ENCODE measurements around the gene ACOT11.
"Not testable (repeated sequence)": the region's sequence is repeated elsewhere in the genome, so short reads cannot be mapped to it uniquely, and the experiment has no call there.

The ACOT11 gene

GRCh38 chr1:54636461-54637446 lies 88.7 kb downstream of the ACOT11 start:
- H3K9me3 ChIP-seq (ENCODE audit: insufficient read depth, low read length, severe bottlenecking); H3K4me1 ChIP-seq (ENCODE audit: insufficient read depth, low read length); H3K79me2 ChIP-seq (ENCODE audit: insufficient read depth, low read length); H2AFZ ChIP-seq (ENCODE audit: low read depth, low read length); H3K4me3 ChIP-seq (ENCODE audit: low read depth in 1 of 2, low read length in 2 of 2); H4K20me1 ChIP-seq (ENCODE audit: insufficient read depth, low read length); DNase-seq; H3K9ac ChIP-seq (ENCODE audit: low read depth, low read length); H3K36me3 ChIP-seq (ENCODE audit: insufficient read depth, low read length); H3K27me3 ChIP-seq (ENCODE audit: insufficient read depth, low read length, poor library complexity); H3K27ac ChIP-seq (ENCODE audit: low read length); ATAC-seq (ENCODE audit: insufficient read depth, low read depth); H3K4me2 ChIP-seq (ENCODE audit: insufficient read depth, low read length): not testable (repeated sequence)

DNA sequence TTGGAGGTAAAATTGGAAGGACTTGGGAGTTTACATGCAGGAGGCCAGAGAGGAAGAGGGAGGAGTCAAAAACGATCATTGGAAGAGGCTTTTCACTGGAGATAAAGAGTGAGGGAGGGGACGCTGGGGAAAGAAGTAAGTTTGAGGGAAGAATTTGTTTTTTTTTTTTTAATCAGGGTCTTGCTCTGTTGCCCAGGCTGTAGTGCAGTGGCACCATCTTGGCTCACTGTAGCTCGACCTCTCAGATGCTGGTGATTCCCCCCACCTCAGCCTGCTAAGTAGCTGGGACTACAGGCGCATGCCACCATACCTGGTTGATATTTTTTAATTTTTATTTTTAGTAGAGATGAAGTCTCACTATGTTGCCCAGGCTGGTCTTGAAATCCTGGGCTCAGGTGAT lies 92.3 kb downstream of the ACOT11 start:
- ATAC-seq (ENCODE audit: insufficient read depth, low read depth) (no peak), DNase-seq (no peak)
- no peak overlapping the region for H3K4me3 ChIP-seq (ENCODE audit: low read depth in 1 of 2, low read length in 2 of 2)
- H3K36me3 ChIP-seq (ENCODE audit: insufficient read depth, low read length): no peaks in the 10 kb centered on the region
- no peak for TF ChIP-seq EZH2 (IDR thresholded peaks at IDR 0.05; ENCODE audit: borderline replicate concordance, low read depth, low read length, severe bottlenecking)
- TF ChIP-seq, protein P1, sequence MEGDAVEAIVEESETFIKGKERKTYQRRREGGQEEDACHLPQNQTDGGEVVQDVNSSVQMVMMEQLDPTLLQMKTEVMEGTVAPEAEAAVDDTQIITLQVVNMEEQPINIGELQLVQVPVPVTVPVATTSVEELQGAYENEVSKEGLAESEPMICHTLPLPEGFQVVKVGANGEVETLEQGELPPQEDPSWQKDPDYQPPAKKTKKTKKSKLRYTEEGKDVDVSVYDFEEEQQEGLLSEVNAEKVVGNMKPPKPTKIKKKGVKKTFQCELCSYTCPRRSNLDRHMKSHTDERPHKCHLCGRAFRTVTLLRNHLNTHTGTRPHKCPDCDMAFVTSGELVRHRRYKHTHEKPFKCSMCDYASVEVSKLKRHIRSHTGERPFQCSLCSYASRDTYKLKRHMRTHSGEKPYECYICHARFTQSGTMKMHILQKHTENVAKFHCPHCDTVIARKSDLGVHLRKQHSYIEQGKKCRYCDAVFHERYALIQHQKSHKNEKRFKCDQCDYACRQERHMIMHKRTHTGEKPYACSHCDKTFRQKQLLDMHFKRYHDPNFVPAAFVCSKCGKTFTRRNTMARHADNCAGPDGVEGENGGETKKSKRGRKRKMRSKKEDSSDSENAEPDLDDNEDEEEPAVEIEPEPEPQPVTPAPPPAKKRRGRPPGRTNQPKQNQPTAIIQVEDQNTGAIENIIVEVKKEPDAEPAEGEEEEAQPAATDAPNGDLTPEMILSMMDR (IDR thresholded peaks at IDR 0.05; ENCODE audit: borderline replicate concordance, extremely low read depth, low read length, poor library complexity, severe bottlenecking): no peak
- H2AFZ ChIP-seq (ENCODE audit: low read depth, low read length): no peak overlapping the region
- H3K4me1 ChIP-seq (ENCODE audit: insufficient read depth, low read length): no peaks in the 10 kb centered on the region
- H3K4me2 ChIP-seq (ENCODE audit: insufficient read depth, low read length): no peak overlapping the region
- peaks cover 5% of the 10 kb centered on the region for H3K9me3 ChIP-seq (ENCODE audit: insufficient read depth, low read length, severe bottlenecking)
- H3K9ac ChIP-seq (ENCODE audit: low read depth, low read length): no peak overlapping the region
- no peak overlapping the region for H3K27ac ChIP-seq (ENCODE audit: low read length)
- peaks cover 4% of the 10 kb centered on the region for H3K27me3 ChIP-seq (ENCODE audit: insufficient read depth, low read length, poor library complexity)
- no peaks in the 10 kb centered on the region for H3K79me2 ChIP-seq (ENCODE audit: insufficient read depth, low read length)
- H4K20me1 ChIP-seq (ENCODE audit: insufficient read depth, low read length): no peaks in the 10 kb centered on the region

DNA sequence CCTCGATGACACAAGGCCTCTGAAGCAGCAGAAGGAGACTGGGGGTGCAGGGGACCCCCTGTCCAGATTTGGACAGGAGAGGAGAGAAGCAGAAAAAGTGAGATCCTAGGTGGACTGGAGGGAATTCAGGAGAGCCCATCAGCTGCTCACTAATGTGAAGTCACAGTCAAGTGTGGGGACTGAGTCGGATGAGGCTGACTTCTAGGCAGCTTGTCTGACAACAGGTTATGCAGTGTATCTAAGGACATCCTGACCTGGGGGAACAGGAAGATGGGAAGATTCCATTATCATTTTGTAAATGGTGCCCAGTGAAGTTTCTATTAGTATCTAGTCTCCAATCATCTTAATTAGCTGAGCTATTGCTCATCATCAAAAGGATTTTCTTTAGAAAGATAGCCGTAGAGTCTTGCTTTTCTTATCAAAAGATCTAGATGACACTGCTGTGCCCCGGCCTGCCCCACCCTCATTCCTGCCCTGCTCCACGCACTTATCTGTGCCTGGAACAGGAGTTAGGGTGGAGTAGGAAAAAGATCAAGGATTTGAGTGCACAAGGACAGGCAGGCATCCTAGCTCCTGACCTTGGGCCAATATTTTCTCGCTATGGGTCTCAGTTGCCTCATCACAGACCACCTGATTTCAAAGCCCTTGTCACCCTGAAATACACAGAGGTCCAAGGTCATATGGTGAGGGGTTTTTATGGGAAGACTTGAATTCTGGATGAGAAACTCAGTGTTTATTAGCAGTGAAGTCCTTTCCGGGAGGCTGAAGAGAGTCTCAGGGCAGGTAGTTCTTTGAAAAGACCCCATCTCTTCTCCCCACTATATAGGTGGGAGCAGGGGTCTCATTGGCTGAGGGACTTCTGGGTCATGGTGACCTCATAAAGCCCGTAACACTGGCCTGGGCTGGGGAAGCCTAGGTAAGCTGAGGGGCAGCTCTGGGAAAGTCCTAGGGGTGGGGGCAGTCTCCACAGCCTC lies 93.1 kb downstream of the ACOT11 start, which contains the start of gene MROH7:
Gene MROH7, plus strand, starts transcription at position 924 of the 974 bp plus-strand sequence. CDS start 11,141 bp downstream, outside the sequence.
- Histone ChIP-seq H3K36me3 (ENCODE audit: insufficient read depth, low read length) (no peaks in the 10 kb centered on the region), H3K4me3 (ENCODE audit: low read depth in 1 of 2, low read length in 2 of 2) (no peak within 1 kb of the TSS), H3K27ac (ENCODE audit: low read length) (no peak within 1 kb of the TSS), H3K9me3 (ENCODE audit: insufficient read depth, low read length, severe bottlenecking) (peaks cover 5% of the 10 kb centered on the region), H3K9ac (ENCODE audit: low read depth, low read length) (no peak within 1 kb of the TSS), H3K27me3 (ENCODE audit: insufficient read depth, low read length, poor library complexity) (peaks cover 4% of the 10 kb centered on the region), H4K20me1 (ENCODE audit: insufficient read depth, low read length) (no peaks in the 10 kb centered on the region), H3K4me1 (ENCODE audit: insufficient read depth, low read length) (no peaks in the 10 kb centered on the region), H3K4me2 (ENCODE audit: insufficient read depth, low read length) (no peak within 1 kb of the TSS), H3K79me2 (ENCODE audit: insufficient read depth, low read length) (no peaks in the 10 kb centered on the region), H2AFZ (ENCODE audit: low read depth, low read length) (no peak within 1 kb of the TSS)
- DNase-seq: no peak
- TF ChIP-seq EZH2 (IDR thresholded peaks at IDR 0.05; ENCODE audit: borderline replicate concordance, low read depth, low read length, severe bottlenecking): no peak
- TF ChIP-seq, protein P1 (IDR thresholded peaks at IDR 0.05; ENCODE audit: borderline replicate concordance, extremely low read depth, low read length, poor library complexity, severe bottlenecking): no peak
- ATAC-seq (ENCODE audit: insufficient read depth, low read depth): no peak
